Keratinocyte (primary cell): ENCODE data around the gene TPCN2.

Experiments used
- EZH2 ChIP-seq: IDR thresholded peaks from one replicate; pipeline ENCODE4 v1.6.1; 2012; ENCODE audit warnings: inconsistent platforms, mild to moderate bottlenecking, low read length, moderate library complexity
- TF ChIP-seq, protein P1 (sequence below), 3 experiments: IDR thresholded peaks in 1 of 3; conservative IDR thresholded peaks in 1 of 3; optimal IDR thresholded peaks in 1 of 3; 2 replicates in 2 of 3; 3 replicates in 1 of 3; pipeline versions ENCODE3 to v1.5.1; 2011; ENCODE audit warnings: low read length in 3 of 3, mild to moderate bottlenecking in 3 of 3, moderate library complexity in 2 of 3, control low read depth in 1 of 3, inconsistent platforms in 1 of 3; ENCODE audit not compliant: insufficient read depth in 2 of 3; ENCODE audit errors: extremely low read depth in 1 of 3

DNA sequence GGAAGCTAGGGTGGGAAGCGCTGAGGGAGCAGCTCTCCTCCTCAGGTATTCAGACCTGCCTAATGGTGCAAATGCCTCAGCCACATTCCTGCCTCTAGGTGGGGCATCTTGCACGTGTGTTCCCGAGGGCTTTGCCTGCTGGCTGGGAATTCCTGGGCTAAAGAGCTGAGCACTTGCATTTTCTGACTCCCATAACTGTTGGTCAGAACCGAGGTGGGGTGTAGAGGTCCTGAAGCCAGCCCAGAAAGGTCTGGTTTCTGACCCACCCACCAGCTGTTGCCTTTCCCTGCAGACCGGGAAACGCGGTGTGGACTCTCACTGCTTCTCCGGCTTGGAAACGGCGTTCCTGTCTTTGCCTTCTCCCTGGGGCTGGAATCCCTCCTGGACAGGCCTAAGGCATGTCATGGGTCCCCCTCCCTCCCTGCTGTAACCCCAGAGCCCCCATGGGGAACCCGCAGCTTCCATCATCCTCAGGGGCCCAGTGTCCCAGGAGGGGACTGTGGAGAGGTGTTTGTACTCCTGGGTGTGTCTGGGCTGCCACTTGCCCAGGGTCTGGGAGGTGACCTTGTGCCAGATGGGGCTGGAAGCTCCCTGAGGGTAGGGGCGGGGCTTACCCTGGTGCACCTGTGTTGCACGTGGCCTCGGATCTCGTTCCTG, 83.0 kb downstream of the TPCN2 start:
- TF ChIP-seq, protein P1, sequence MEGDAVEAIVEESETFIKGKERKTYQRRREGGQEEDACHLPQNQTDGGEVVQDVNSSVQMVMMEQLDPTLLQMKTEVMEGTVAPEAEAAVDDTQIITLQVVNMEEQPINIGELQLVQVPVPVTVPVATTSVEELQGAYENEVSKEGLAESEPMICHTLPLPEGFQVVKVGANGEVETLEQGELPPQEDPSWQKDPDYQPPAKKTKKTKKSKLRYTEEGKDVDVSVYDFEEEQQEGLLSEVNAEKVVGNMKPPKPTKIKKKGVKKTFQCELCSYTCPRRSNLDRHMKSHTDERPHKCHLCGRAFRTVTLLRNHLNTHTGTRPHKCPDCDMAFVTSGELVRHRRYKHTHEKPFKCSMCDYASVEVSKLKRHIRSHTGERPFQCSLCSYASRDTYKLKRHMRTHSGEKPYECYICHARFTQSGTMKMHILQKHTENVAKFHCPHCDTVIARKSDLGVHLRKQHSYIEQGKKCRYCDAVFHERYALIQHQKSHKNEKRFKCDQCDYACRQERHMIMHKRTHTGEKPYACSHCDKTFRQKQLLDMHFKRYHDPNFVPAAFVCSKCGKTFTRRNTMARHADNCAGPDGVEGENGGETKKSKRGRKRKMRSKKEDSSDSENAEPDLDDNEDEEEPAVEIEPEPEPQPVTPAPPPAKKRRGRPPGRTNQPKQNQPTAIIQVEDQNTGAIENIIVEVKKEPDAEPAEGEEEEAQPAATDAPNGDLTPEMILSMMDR (optimal IDR thresholded peaks at IDR 0.05 in 1 of 3, IDR thresholded peaks at IDR 0.05 in 1 of 3, conservative IDR thresholded peaks at IDR 0.05 in 1 of 3; ENCODE audit: extremely low read depth in 1 of 3, insufficient read depth in 2 of 3, low read length in 3 of 3) = peak; percentile 85 to 98 (median 97)
- no peak for TF ChIP-seq EZH2
